ENCODE results near the gene ZNF521. TPM values are rescaled to one million over a fixed set of nuclear protein-coding genes. Genes with fewer than 3 reads are reported as not detected.

Gene ZNF521
- total and polyA plus RNA-seq, 10 of the 15 experiments (the other 5 are each of a cell fraction or from before 2014, with no cell fraction given): 0.02 to 0.05 (median 0.04) TPM; not detected in 6

GRCh38 chr18:25077038-25077943 is 274.7 kb downstream of the ZNF521 start (continued):
- TF ChIP-seq E2F8 (IDR thresholded peaks at IDR 0.05; ENCODE audit: low read depth, partially characterized antibody) (no peak), MAX (IDR thresholded peaks at IDR 0.05; ENCODE audit: low read depth, low read length) (no peak), WRNIP1 (IDR thresholded peaks at IDR 0.05; ENCODE audit: borderline replicate concordance, low read depth, low read length) (no peak), NFIC (IDR thresholded peaks at IDR 0.05; ENCODE audit: low read depth, low read length) (no peak), CHD2 (IDR thresholded peaks at IDR 0.05; ENCODE audit: borderline replicate concordance, low read depth, low read length) (no peak), ESRRA (IDR thresholded peaks at IDR 0.05; ENCODE audit: low read length) (no peak), TCF3 (IDR thresholded peaks at IDR 0.05; ENCODE audit: borderline replicate concordance, insufficient read depth, low read depth, low read length) (no peak)

- Histone ChIP-seq H3K9me3 (replicated peaks; ENCODE audit: control insufficient read depth, insufficient read depth, low read length) (no peaks in the 10 kb centered on the region), H3K27me3 (replicated peaks in 1 of 2; ENCODE audit: control insufficient read depth in 2 of 2, insufficient read depth in 2 of 2, low read length in 1 of 2) (no peaks in the 10 kb centered on the region), H3K9ac (ENCODE audit: control insufficient read depth, insufficient read depth, low read length) (no peak overlapping the region), H3K4me3 (no peak overlapping the region), H2AFZ (ENCODE audit: control insufficient read depth, low read depth, low read length) (no peak overlapping the region), H3K4me2 (ENCODE audit: control insufficient read depth, insufficient read depth) (no peak overlapping the region), H3K79me2 (ENCODE audit: control insufficient read depth, insufficient read depth, low read length) (no peaks in the 10 kb centered on the region), H3K4me1 (ENCODE audit: control insufficient read depth, insufficient read depth, low read length) (no peaks in the 10 kb centered on the region), H3K36me3 (ENCODE audit: control insufficient read depth in 2 of 2, insufficient read depth in 2 of 2, low read length in 1 of 2) (no peaks in the 10 kb centered on the region), H3K27ac (ENCODE audit: control insufficient read depth, insufficient read depth) (no peak overlapping the region), H4K20me1 (ENCODE audit: control insufficient read depth, insufficient read depth) (no peaks in the 10 kb centered on the region)
- FAIRE-seq (no peak), ATAC-seq (no peak), DNase-seq (ENCODE audit: low read depth, low spot score) (no peak)
- TF ChIP-seq HDAC6 (IDR thresholded peaks at IDR 0.05; ENCODE audit: unreplicated experiment) (no peak), E4F1 (IDR thresholded peaks at IDR 0.05; ENCODE audit: borderline replicate concordance, partially characterized antibody) (no peak), SPI1 (IDR thresholded peaks at IDR 0.05; ENCODE audit: borderline replicate concordance, insufficient read depth, low read depth, low read length) (no peak)
- 31% methylated on average over 3 of the region's 3 CpGs for WGBS (ENCODE audit: insufficient coverage, insufficient replicate concordance, low lambda C conversion rate, missing lambda C conversion rate)
- in situ Hi-C loops (cut with MboI): no loop called here
- BruUV-seq (replicated peaks): no TSS peak
- ChIA-PET CTCF (interaction anchor here (1.4 kb wide), 1 partner anchor 14 kb away, joined by 5 read pairs; no protein-coding TSS in a partner anchor), POLR2A (no interaction called here), SMC1A (ENCODE audit: uncharacterized antibody, unreplicated experiment) (no interaction called here), RAD21 (ENCODE audit: unreplicated experiment) (no interaction called here)
- intact Hi-C loops (cut with micrococcal nuclease; ENCODE audit: unreplicated experiment): no loop called here
Measured at GRCh38 chr18:25075783-25076182, 276.2 kb downstream of the ZNF521 start.
